GM13977 (cell line): ENCODE measurements around the gene ZNF722.

Source experiments
- DNase-seq: peaks from one replicate; pipeline ENCODE4 v3.0.0; 2012; ENCODE audit warnings: low spot score
- in situ Hi-C: fragments of 300-500 bp; cut with MboI; formaldehyde crosslinking; loops from one replicate; pipeline ENCODE4 v1.12.0; 2022; ENCODE audit warnings: low sequenced_read_pairs, low pct_unique_long_range_greater_than_20kb, mixed read lengths, inconsistent platforms; ENCODE audit not compliant: unreplicated experiment
- TF ChIP-seq, protein P1 (sequence below): IDR thresholded peaks from 2 replicates; pipeline ENCODE4 v1.5.1; 2012; ENCODE audit warnings: mild to moderate bottlenecking, control low read depth; ENCODE audit not compliant: insufficient read depth; ENCODE audit errors: extremely low read depth, missing control alignments

Gene ZNF722

DNA sequence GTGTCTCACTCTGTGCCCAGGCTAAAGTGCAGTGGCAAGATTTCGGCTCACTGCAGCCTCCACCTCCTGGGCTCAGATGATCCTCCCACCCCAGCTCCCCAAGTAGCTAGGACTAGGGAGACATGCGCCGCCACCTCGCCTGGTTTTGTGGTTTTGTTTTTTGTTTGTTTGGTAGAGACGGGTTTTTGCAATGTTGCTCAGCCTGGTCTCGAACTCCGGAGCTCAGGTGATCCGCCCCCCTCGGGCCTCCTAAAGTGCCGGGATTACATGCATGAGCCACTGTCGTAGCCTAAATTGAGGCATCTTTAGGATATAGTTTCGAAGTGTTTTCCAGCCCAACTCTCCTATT, 47.4 kb downstream of the ZNF722 start:
- TF ChIP-seq, protein P1, sequence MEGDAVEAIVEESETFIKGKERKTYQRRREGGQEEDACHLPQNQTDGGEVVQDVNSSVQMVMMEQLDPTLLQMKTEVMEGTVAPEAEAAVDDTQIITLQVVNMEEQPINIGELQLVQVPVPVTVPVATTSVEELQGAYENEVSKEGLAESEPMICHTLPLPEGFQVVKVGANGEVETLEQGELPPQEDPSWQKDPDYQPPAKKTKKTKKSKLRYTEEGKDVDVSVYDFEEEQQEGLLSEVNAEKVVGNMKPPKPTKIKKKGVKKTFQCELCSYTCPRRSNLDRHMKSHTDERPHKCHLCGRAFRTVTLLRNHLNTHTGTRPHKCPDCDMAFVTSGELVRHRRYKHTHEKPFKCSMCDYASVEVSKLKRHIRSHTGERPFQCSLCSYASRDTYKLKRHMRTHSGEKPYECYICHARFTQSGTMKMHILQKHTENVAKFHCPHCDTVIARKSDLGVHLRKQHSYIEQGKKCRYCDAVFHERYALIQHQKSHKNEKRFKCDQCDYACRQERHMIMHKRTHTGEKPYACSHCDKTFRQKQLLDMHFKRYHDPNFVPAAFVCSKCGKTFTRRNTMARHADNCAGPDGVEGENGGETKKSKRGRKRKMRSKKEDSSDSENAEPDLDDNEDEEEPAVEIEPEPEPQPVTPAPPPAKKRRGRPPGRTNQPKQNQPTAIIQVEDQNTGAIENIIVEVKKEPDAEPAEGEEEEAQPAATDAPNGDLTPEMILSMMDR: no peak
- no peak for DNase-seq
- in situ Hi-C loops: no loop called here
